ENCODE measurements around the gene SEMA6B.

GRCh38 chr19:4576016-4576933 lies 16.8 kb upstream of the SEMA6B start:
- TF ChIP-seq CTCF (tag by site-specific recombination; IDR thresholded peaks at IDR 0.05) (peak; percentile 90), GLIS1 (tag by site-specific recombination; IDR thresholded peaks at IDR 0.05) (peak; percentile 94), PATZ1 (tag by site-specific recombination; IDR thresholded peaks at IDR 0.05) (peak; percentile 29; the same call in 1 of the 2 replicates), ZBTB48 (tag by site-specific recombination; IDR thresholded peaks at IDR 0.05) (0 out of 2 replicates have a peak, but pooled peaks have one; percentile 11), REST (tag by site-specific recombination; IDR thresholded peaks at IDR 0.05) (no peak), ZNF16 (tag by site-specific recombination; IDR thresholded peaks at IDR 0.05; ENCODE audit: low read depth) (peak; percentile 100), PRDM6 (tag by site-specific recombination; IDR thresholded peaks at IDR 0.05) (no peak), ZNF449 (tag by site-specific recombination; IDR thresholded peaks at IDR 0.05) (no peak), ZBTB11 (tag by site-specific recombination; conservative IDR thresholded peaks at IDR 0.05; ENCODE audit: low read depth) (no peak), TSHZ1 (tag by site-specific recombination; IDR thresholded peaks at IDR 0.05; ENCODE audit: borderline replicate concordance) (no peak), AEBP2 (tag by site-specific recombination; IDR thresholded peaks at IDR 0.05; ENCODE audit: borderline replicate concordance) (no peak)

Measured in HEK293 (cell line).